HL-60 (cell line): Measurements from ENCODE around the gene RNF111.

ENCODE experiments used
- DNase-seq, 2 experiments: peaks; one replicate each; pipeline ENCODE4 v3.0.0-alpha.2; 2010 to 2020; ENCODE audit warnings: low read depth in 1 of 2, low spot score in 1 of 2
- H3K27ac ChIP-seq: fragments of 250-450 bp; sonication (Bioruptor Pico); replicated peaks from 2 replicates; pipeline ENCODE4 v1.5.1; 2020; ENCODE audit warnings: mild to moderate bottlenecking, moderate library complexity
- H3K27me3 ChIP-seq: fragments of 250-450 bp; sonication (Bioruptor Pico); 2 replicates; pipeline ENCODE4 v1.5.1; 2021; ENCODE audit warnings: mild to moderate bottlenecking, moderate library complexity; ENCODE audit not compliant: insufficient read depth, poor library complexity, severe bottlenecking
- H3K4me3 ChIP-seq: replicated peaks from 2 replicates; pipeline ENCODE4 v1.5.1; 2011; ENCODE audit warnings: mild to moderate bottlenecking, control low read depth, low read length; ENCODE audit not compliant: insufficient read depth
- CTCF ChIP-seq: IDR thresholded peaks from one replicate; pipeline ENCODE4 v1.5.1; 2011; ENCODE audit warnings: low read length, control low read depth, inconsistent platforms; ENCODE audit not compliant: insufficient read depth
- GABPA ChIP-seq: IDR thresholded peaks from 2 replicates; pipeline ENCODE4 v1.6.1; 2012; ENCODE audit warnings: low read depth
- POLR2AphosphoS5 ChIP-seq: IDR thresholded peaks from 2 replicates; pipeline ENCODE4 v1.6.1; 2012; ENCODE audit warnings: low read depth
- REST ChIP-seq: IDR thresholded peaks from 2 replicates; pipeline ENCODE4 v1.6.1; 2012; ENCODE audit warnings: low read depth; ENCODE audit not compliant: insufficient replicate concordance
- SPI1 ChIP-seq: IDR thresholded peaks from 2 replicates; pipeline ENCODE4 v1.6.1; 2012; ENCODE audit warnings: low read depth, mild to moderate bottlenecking, borderline replicate concordance

Gene RNF111

GRCh38 chr15:58952751-58953150 lies 34.7 kb upstream of the RNF111 start:
- H3K27me3 ChIP-seq, result no peaks in the 10 kb centered on the region
- TF ChIP-seq GABPA (no peak), CTCF (no peak), POLR2AphosphoS5 (no peak), SPI1 (no peak), REST (no peak)
- H3K4me3 ChIP-seq, result no peak overlapping the region
- DNase-seq, result no peak
- no peak overlapping the region for H3K27ac ChIP-seq

- Histone ChIP-seq H3K27me3 (no peaks in the 10 kb centered on the region), H3K4me3 (no peak overlapping the region), H3K27ac (no peak overlapping the region)
- no peak for TF ChIP-seq SPI1
- TF ChIP-seq CTCF, result peak; percentile 82
- DNase-seq, result peak in 1 of 2 experiments; percentile 68
Measured at GRCh38 chr15:58957101-58957973, 30.1 kb upstream of the RNF111 start.

- no peak for DNase-seq
- H3K27me3 ChIP-seq, result no peaks in the 10 kb centered on the region
- H3K27ac ChIP-seq, result no peak overlapping the region
- TF ChIP-seq GABPA (no peak), REST (no peak), CTCF (no peak), POLR2AphosphoS5 (no peak), SPI1 (no peak)
- no peak overlapping the region for H3K4me3 ChIP-seq
Measured at GRCh38 chr15:58958811-58959210, 28.7 kb upstream of the RNF111 start.

GRCh38 chr15:58962136-58962535 lies 25.3 kb upstream of the RNF111 start:
- H3K4me3 ChIP-seq, result no peak overlapping the region
- DNase-seq, result no peak
- H3K27me3 ChIP-seq, result no peaks in the 10 kb centered on the region
- H3K27ac ChIP-seq, result no peak overlapping the region
- TF ChIP-seq CTCF (no peak), REST (no peak), SPI1 (no peak), POLR2AphosphoS5 (no peak), GABPA (no peak)
